Measurements from ENCODE around the gene AK6. TPM values are rescaled to one million over a fixed set of nuclear protein-coding genes. Genes with fewer than 3 reads are reported as not detected.

AK6 gene
- total and polyA plus RNA-seq, 9 of the 15 experiments (the other 6 are each of a cell fraction or from before 2014, with no cell fraction given): 84.6 to 669 (median 143) TPM

DNA sequence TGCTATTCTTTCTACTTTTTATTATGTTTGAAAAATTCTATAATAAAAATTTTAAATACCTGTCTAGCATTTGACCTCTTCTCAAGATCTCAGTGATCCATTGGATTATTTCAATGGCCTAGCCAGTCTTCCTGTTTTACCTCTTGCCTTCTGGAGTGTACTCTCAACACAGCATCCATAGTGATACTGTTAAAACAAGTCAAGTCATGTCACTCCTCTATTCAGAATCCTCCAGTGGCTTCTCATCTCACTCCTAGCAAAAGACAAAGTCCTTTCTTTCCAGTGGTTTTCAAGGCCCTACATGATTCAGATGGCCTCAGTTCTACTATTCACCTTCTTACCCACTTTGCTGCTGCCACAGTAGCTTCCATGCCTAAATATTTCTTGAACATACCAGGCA, 47.4 kb upstream of the AK6 start (continued):
- TF ChIP-seq POLR2H (tag; IDR thresholded peaks at IDR 0.05; ENCODE audit: low read depth): no peak
- TF ChIP-seq, protein P1, sequence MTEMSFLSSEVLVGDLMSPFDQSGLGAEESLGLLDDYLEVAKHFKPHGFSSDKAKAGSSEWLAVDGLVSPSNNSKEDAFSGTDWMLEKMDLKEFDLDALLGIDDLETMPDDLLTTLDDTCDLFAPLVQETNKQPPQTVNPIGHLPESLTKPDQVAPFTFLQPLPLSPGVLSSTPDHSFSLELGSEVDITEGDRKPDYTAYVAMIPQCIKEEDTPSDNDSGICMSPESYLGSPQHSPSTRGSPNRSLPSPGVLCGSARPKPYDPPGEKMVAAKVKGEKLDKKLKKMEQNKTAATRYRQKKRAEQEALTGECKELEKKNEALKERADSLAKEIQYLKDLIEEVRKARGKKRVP (CRISPR knock-in tag; IDR thresholded peaks at IDR 0.05): no peak
- TF ChIP-seq ZNF347 (CRISPR knock-in tag; IDR thresholded peaks at IDR 0.05; ENCODE audit: low read depth): no peak
- TF ChIP-seq RBM14 (IDR thresholded peaks at IDR 0.05; ENCODE audit: borderline replicate concordance, insufficient read depth, low read depth, low read length): no peak
- TF ChIP-seq NEUROD1 (IDR thresholded peaks at IDR 0.05; ENCODE audit: borderline replicate concordance, low read depth, low read length, partially characterized antibody): no peak
- TF ChIP-seq SNRNP70 (optimal IDR thresholded peaks at IDR 0.05; ENCODE audit: low read depth, low read length): no peak

DNA sequence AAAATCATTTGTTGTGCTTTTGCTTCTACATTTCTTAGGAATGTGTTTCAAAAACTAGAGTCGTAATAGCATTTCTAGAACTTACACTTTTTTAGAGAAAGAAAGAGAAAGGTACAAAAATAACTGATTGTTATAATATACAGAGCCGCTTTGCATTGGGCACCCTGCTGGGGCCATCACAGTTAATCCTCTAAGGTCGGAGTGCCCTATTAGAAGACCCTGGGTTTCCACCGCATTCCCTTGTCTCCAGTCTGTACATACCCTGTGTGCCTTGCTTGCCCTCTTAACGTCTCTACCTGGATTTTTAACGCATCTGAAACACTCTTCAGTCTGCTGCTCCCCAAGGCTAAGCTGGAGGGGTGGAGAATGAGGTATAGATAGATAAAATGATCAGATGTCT, 46.9 kb upstream of the AK6 start:
- Histone ChIP-seq H3K36me3 (ENCODE audit: control insufficient read depth, insufficient read depth, low read length) (peaks cover 35% of the 10 kb centered on the region), H3K79me2 (ENCODE audit: control insufficient read depth, insufficient read depth, low read length) (no peaks in the 10 kb centered on the region), H3K4me2 (ENCODE audit: insufficient read depth, low read length) (no peak overlapping the region), H3K27ac (ENCODE audit: extremely low read depth, low read depth, low read length) (no peak overlapping the region), H3K9ac (ENCODE audit: insufficient read depth in 1 of 2, low read depth in 2 of 2, low read length in 2 of 2) (no peak overlapping the region), H3K9me3 (replicated peaks; ENCODE audit: control insufficient read depth, insufficient read depth, low read depth, low read length) (no peaks in the 10 kb centered on the region), H2AFZ (ENCODE audit: low read depth, low read length) (no peak overlapping the region), H3K9me1 (ENCODE audit: control insufficient read depth, insufficient read depth, low read length) (no peaks in the 10 kb centered on the region), H4K20me1 (replicated peaks; ENCODE audit: control insufficient read depth, insufficient read depth, low read length) (no peaks in the 10 kb centered on the region), H3K4me3 (no peak overlapping the region), H3K4me1 (replicated peaks in 1 of 2; ENCODE audit: control insufficient read depth in 2 of 2, insufficient read depth in 2 of 2, low read length in 2 of 2) (no peaks in the 10 kb centered on the region), H3K27me3 (ENCODE audit: control insufficient read depth in 2 of 2, insufficient read depth in 2 of 2, low read length in 2 of 2) (no peaks in the 10 kb centered on the region)
- no TSS peak for BruUV-seq (replicated peaks)
- DNase-seq (ENCODE audit: extremely low read depth in 1 of 4, low spot score in 3 of 4) (no peak), FAIRE-seq (no peak), ATAC-seq (no peak)
- intact Hi-C loops (cut with micrococcal nuclease): no loop called here
- ChIA-PET POLR2A (no interaction called here), CTCF (ENCODE audit: low intra/inter-chr PET ratio) (no interaction called here)
- TF ChIP-seq, protein P1 (CRISPR knock-in tag; IDR thresholded peaks at IDR 0.05): no peak
- TF ChIP-seq TARDBP (IDR thresholded peaks at IDR 0.05) (no peak), SP2 (IDR thresholded peaks at IDR 0.05; ENCODE audit: extremely low read depth, low read depth, low read length, poor library complexity, severe bottlenecking) (no peak)
- in situ Hi-C loops (cut with MboI): no loop called here
- 87% methylated on average over 6 of the region's 6 CpGs for WGBS (ENCODE audit: insufficient coverage, low coverage, missing lambda C conversion rate)

Measured in K562 (cell line).